T-helper 1 cell treated with Interleukin-12 subunit alpha and Interleukin-12 subunit beta and Interleukin-4 antibody, amounts not matched to agents 30 ng/mL and 1 ng/mL, for 36 hours (primary cell): ENCODE measurements around the gene USP48. TPM values are rescaled to one million over a fixed set of nuclear protein-coding genes. Genes with fewer than 3 reads are reported as not detected.
"Not testable (repeated sequence)": the region's sequence is repeated elsewhere in the genome, so short reads cannot be mapped to it uniquely, and the experiment has no call there.

Experiments
- intact Hi-C: fragments of 100-400 bp; cut with micrococcal nuclease; formaldehyde crosslinking; loops from one replicate; pipeline ENCODE4 v1.15.1; 2024
- total RNA-seq: library from RNA; stranded (reverse); gene quantifications from 2 replicates; pipeline ENCODE4 v1.2.3, GENCODE V29; 2022

The USP48 gene
- total RNA-seq, 1 donor from 2014 or later, result 81.6 TPM

- intact Hi-C loops, result no loop called here
Observed at GRCh38 chr1:21775550-21775914, 7.4 kb downstream of the USP48 start.

GRCh38 chr1:21774835-21775549 is 8.0 kb downstream of the USP48 start:
- intact Hi-C loops, result no loop called here

GRCh38 chr1:21773585-21773984 is 9.4 kb downstream of the USP48 start:
- intact Hi-C loops, result no loop called here

- intact Hi-C loops, result not testable (repeated sequence)
Observed at GRCh38 chr1:21771672-21772071, 11.3 kb downstream of the USP48 start.

- intact Hi-C loops, result not testable (repeated sequence)
Observed at GRCh38 chr1:21770602-21771001, 12.3 kb downstream of the USP48 start.

GRCh38 chr1:21770201-21770600 is 12.7 kb downstream of the USP48 start:
- intact Hi-C loops, result no loop called here

GRCh38 chr1:21767106-21767505 is 15.8 kb downstream of the USP48 start:
- intact Hi-C loops, result not testable (repeated sequence)

GRCh38 chr1:21766210-21766609 is 16.7 kb downstream of the USP48 start:
- intact Hi-C loops, result no loop called here

GRCh38 chr1:21764615-21765423 is 18.1 kb downstream of the USP48 start:
- intact Hi-C loops, result no loop called here

- intact Hi-C loops, result no loop called here
Observed at GRCh38 chr1:21763694-21764419, 19.1 kb downstream of the USP48 start.

GRCh38 chr1:21763236-21763635 is 19.7 kb downstream of the USP48 start:
- intact Hi-C loops, result no loop called here

GRCh38 chr1:21762022-21762404 is 20.9 kb downstream of the USP48 start:
- intact Hi-C loops, result no loop called here

- intact Hi-C loops, result no loop called here
Observed at GRCh38 chr1:21761052-21761451, 21.9 kb downstream of the USP48 start.

GRCh38 chr1:21759818-21760217 is 23.1 kb downstream of the USP48 start:
- intact Hi-C loops, result no loop called here

GRCh38 chr1:21759182-21759581 is 23.8 kb downstream of the USP48 start:
- intact Hi-C loops, result no loop called here

- intact Hi-C loops, result no loop called here
Observed at GRCh38 chr1:21758614-21759013, 24.3 kb downstream of the USP48 start.

GRCh38 chr1:21756393-21757089 is 26.4 kb downstream of the USP48 start:
- intact Hi-C loops, result no loop called here

- intact Hi-C loops, result no loop called here
Observed at GRCh38 chr1:21755067-21755466, 27.9 kb downstream of the USP48 start.

GRCh38 chr1:21754583-21754982 is 28.4 kb downstream of the USP48 start:
- intact Hi-C loops, result no loop called here

- intact Hi-C loops, result no loop called here
Observed at GRCh38 chr1:21752186-21752585, 30.8 kb downstream of the USP48 start.

GRCh38 chr1:21751281-21751680 is 31.7 kb downstream of the USP48 start:
- intact Hi-C loops, result no loop called here

GRCh38 chr1:21750841-21751240 is 32.1 kb downstream of the USP48 start:
- intact Hi-C loops, result no loop called here
